HG02870 (cell line): Measurements from ENCODE around the gene GBP7.

Source experiments
- ATAC-seq: cut with Tn5 transposase; IDR thresholded peaks from one replicate; pipeline ENCODE4 v1.9.1; 2021; ENCODE audit warnings: mild to moderate bottlenecking, moderate library complexity; ENCODE audit not compliant: unreplicated experiment

GBP7 gene

GRCh38 chr1:89125240-89125912 lies 50.4 kb downstream of the GBP7 start:
- ATAC-seq: peak; percentile 20

- no peak for ATAC-seq
These were observed 54.2 kb downstream of the GBP7 start for GRCh38 chr1:89121641-89122040.

GRCh38 chr1:89114662-89115061 lies 61.1 kb downstream of the GBP7 start:
- no peak for ATAC-seq

GRCh38 chr1:89112871-89113613 lies 62.8 kb downstream of the GBP7 start:
- no peak for ATAC-seq

- no peak for ATAC-seq
These were observed 71.1 kb downstream of the GBP7 start for GRCh38 chr1:89104687-89105086.

- no peak for ATAC-seq
These were observed 71.7 kb downstream of the GBP7 start for GRCh38 chr1:89104147-89104546.

- ATAC-seq: no peak
These were observed 73.8 kb downstream of the GBP7 start for GRCh38 chr1:89102021-89102420.

- ATAC-seq: no peak
These were observed 75.4 kb downstream of the GBP7 start for GRCh38 chr1:89100412-89100811.

GRCh38 chr1:89098857-89099256 lies 76.9 kb downstream of the GBP7 start:
- no peak for ATAC-seq

- no peak for ATAC-seq
These were observed 80.1 kb downstream of the GBP7 start for GRCh38 chr1:89095737-89096136.

GRCh38 chr1:89089962-89090361 lies 85.8 kb downstream of the GBP7 start:
- ATAC-seq: no peak

GRCh38 chr1:89088572-89088971 lies 87.2 kb downstream of the GBP7 start:
- no peak for ATAC-seq

GRCh38 chr1:89087241-89087640 lies 88.6 kb downstream of the GBP7 start:
- no peak for ATAC-seq

- ATAC-seq: no peak
These were observed 90.0 kb downstream of the GBP7 start for GRCh38 chr1:89085781-89086180.
